Endothelial cell of umbilical vein (primary cell): Measurements from ENCODE around the gene TUBB2A.

Experiments used
- EZH2 ChIP-seq: IDR thresholded peaks from 2 replicates; pipeline ENCODE4 v1.6.1; 2012; ENCODE audit warnings: borderline replicate concordance, low read depth, mild to moderate bottlenecking, moderate library complexity, low read length, inconsistent platforms; ENCODE audit not compliant: severe bottlenecking
- POLR2A ChIP-seq: IDR thresholded peaks from 2 replicates; pipeline ENCODE4 v1.6.1; 2012; ENCODE audit warnings: low read depth, mild to moderate bottlenecking, control low read depth, low read length

- TF ChIP-seq EZH2 (no peak), POLR2A (no peak)
Observed at GRCh38 chr6:3183066-3183465, 25.7 kb upstream of the TUBB2A start.
